Measurements from ENCODE around the gene RBMS1. TPM values are rescaled to one million over a fixed set of nuclear protein-coding genes. Genes with fewer than 3 reads are reported as not detected.

The RBMS1 gene
- total and polyA plus RNA-seq, 2 of the 4 experiments (the other 2 are of a cell fraction), result 43.5 to 64.9 TPM

GRCh38 chr2:160356485-160356884, 137.1 kb downstream of the RBMS1 start:
- H3K23ac ChIP-seq (ENCODE audit: low read depth, low read length), result 0 out of 2 replicates have a peak overlapping the region, but pooled peaks have one; percentile 43
- no peak overlapping the region for H3K4me3 ChIP-seq (ENCODE audit: insufficient read depth, low read depth, low read length)
- H3K18ac ChIP-seq (ENCODE audit: low read depth, low read length), result no peak overlapping the region
- H2AK5ac ChIP-seq (ENCODE audit: low read depth, low read length), result no peak overlapping the region
- no peak overlapping the region for H3K27ac ChIP-seq (ENCODE audit: insufficient read depth, low read length)
- H3K4me2 ChIP-seq (ENCODE audit: low read depth, low read length), result no peak overlapping the region
- no peak overlapping the region for H3K56ac ChIP-seq (ENCODE audit: extremely low read depth, insufficient read depth, low read length)
- H3K79me1 ChIP-seq (ENCODE audit: low read depth in 1 of 2, low read length in 2 of 2), result peaks cover 27 to 81% of the 10 kb centered on the region in 2 experiments
- H2AK9ac ChIP-seq (replicated peaks; ENCODE audit: low read depth, low read length, poor library complexity), result no peak overlapping the region
- no peak overlapping the region for H4K8ac ChIP-seq (ENCODE audit: low read depth in 2 of 2, low read length in 2 of 2)
- no peak overlapping the region for H3K4ac ChIP-seq (ENCODE audit: low read depth, low read length)
- H3K36me3 ChIP-seq (ENCODE audit: control insufficient read depth, insufficient read depth, low read length), result peaks cover 7% of the 10 kb centered on the region
- dilution Hi-C loops (cut with HindIII; ENCODE audit: low sequenced_read_pairs, unreplicated experiment), result no loop called here
- no peaks in the 10 kb centered on the region for H3K9me3 ChIP-seq (ENCODE audit: control insufficient read depth, insufficient read depth, low read length)
- no peak overlapping the region for H2BK15ac ChIP-seq (ENCODE audit: low read depth, low read length)
- ChIA-PET CTCF (interaction anchor here (0.6 kb wide), 1 partner anchor 44 kb away, joined by 5 read pairs; no protein-coding TSS in a partner anchor), POLR2A (ENCODE audit: unreplicated experiment) (no interaction called here)
- no peak overlapping the region for H3K9ac ChIP-seq (ENCODE audit: low read depth, low read length)
- H2AFZ ChIP-seq (replicated peaks; ENCODE audit: low read length, poor library complexity), result no peak overlapping the region
- H3K27me3 ChIP-seq (ENCODE audit: control insufficient read depth, insufficient read depth, low read length), result no peaks in the 10 kb centered on the region
- no CpG with 5 or more reads among the region's 1 CpG for WGBS, 2 experiments (ENCODE audit: extremely low coverage in 2 of 2, insufficient read length in 1 of 2)
- no peak overlapping the region for H4K5ac ChIP-seq (ENCODE audit: low read depth, low read length)
- no peak overlapping the region for H2BK5ac ChIP-seq (ENCODE audit: low read depth, low read length, poor library complexity, severe bottlenecking)
- no peak overlapping the region for H2BK120ac ChIP-seq (ENCODE audit: low read depth, low read length)
- intact Hi-C loops (cut with micrococcal nuclease), result no loop called here
- H3K9me1 ChIP-seq (ENCODE audit: insufficient read depth, low read length), result peaks cover 15% of the 10 kb centered on the region
- no peak overlapping the region; the same call in 1 of the 2 replicates for H4K91ac ChIP-seq (ENCODE audit: insufficient read depth, low read depth, low read length)
- ATAC-seq (ENCODE audit: low read depth), result no peak
- H2BK20ac ChIP-seq (ENCODE audit: low read depth, low read length), result no peak overlapping the region
- BruUV-seq (replicated peaks), result no TSS peak
- H4K20me1 ChIP-seq (ENCODE audit: insufficient read depth, low read length), result peaks cover 74% of the 10 kb centered on the region
- no peak for DNase-seq
- TF ChIP-seq USF2 (IDR thresholded peaks at IDR 0.05; ENCODE audit: low read depth, low read length) (no peak), ELK1 (IDR thresholded peaks at IDR 0.05; ENCODE audit: borderline replicate concordance, low read depth, low read length) (no peak), CTCF (conservative IDR thresholded peaks at IDR 0.05; ENCODE audit: low read depth, low read length) (no peak), RCOR1 (IDR thresholded peaks at IDR 0.05; ENCODE audit: insufficient replicate concordance, low read length) (no peak), FOS (IDR thresholded peaks at IDR 0.05; ENCODE audit: low read depth, low read length) (no peak), BHLHE40 (IDR thresholded peaks at IDR 0.05; ENCODE audit: low read depth, low read length) (no peak), CEBPB (IDR thresholded peaks at IDR 0.05; ENCODE audit: low read depth, low read length) (no peak), CHD1 (IDR thresholded peaks at IDR 0.05; ENCODE audit: low read depth, low read length) (no peak), MAZ (IDR thresholded peaks at IDR 0.05; ENCODE audit: borderline replicate concordance, low read depth, low read length) (no peak), MAFK (IDR thresholded peaks at IDR 0.05; ENCODE audit: low read depth, low read length) (no peak), RFX5 (IDR thresholded peaks at IDR 0.05; ENCODE audit: low read depth, low read length) (no peak)
- 0 out of 2 replicates have a peak overlapping the region, but pooled peaks have one; percentile 22 for H3K14ac ChIP-seq (replicated peaks; ENCODE audit: low read depth, low read length)
- in situ Hi-C loops (cut with MboI; ENCODE audit: low sequenced_read_pairs), result no loop called here
- peaks cover 18% of the 10 kb centered on the region for H3K4me1 ChIP-seq (ENCODE audit: control insufficient read depth, insufficient read depth, low read length)

Measured in IMR-90 (cell line).